NCI-H2029 treated with DMSO at 0.1 percent for 48 hours (cell line): ENCODE measurements around the gene GCLC.

Experiments used
- DNase-seq: peaks from one replicate; lab custom pipeline; 2025; lab: John Stamatoyannopoulos, UW

Gene GCLC

GRCh38 chr6:53447865-53448264 is 97.0 kb downstream of the GCLC start:
- no peak for DNase-seq
